MM.1S (cell line): Measurements from ENCODE around the gene ITPR1.
"Not testable (repeated sequence)": the region's sequence is repeated elsewhere in the genome, so short reads cannot be mapped to it uniquely, and the experiment has no call there.

Experiments
- DNase-seq: peaks from one replicate; pipeline ENCODE4 v3.0.0-alpha.2; 2015
- H2AFZ ChIP-seq: fragments of 300-600 bp; sonication (generic); 2 replicates; pipeline ENCODE4 v1.6.0; 2016; ENCODE audit warnings: antibody characterized with exemption, low read length
- H3F3A ChIP-seq: fragments of 300-600 bp; sonication (generic); 2 replicates; pipeline ENCODE4 v1.6.1; 2016; ENCODE audit warnings: mild to moderate bottlenecking, antibody characterized with exemption, low read length, moderate library complexity, mixed read lengths; ENCODE audit not compliant: insufficient read depth
- H3K27ac ChIP-seq: fragments of 300-600 bp; sonication (generic); 2 replicates; pipeline ENCODE4 v1.5.1; 2016; ENCODE audit warnings: mild to moderate bottlenecking, low read length
- H3K27me3 ChIP-seq: fragments of 300-600 bp; sonication (generic); replicated peaks from 2 replicates; pipeline ENCODE4 v1.6.0; 2016; ENCODE audit warnings: low read length; ENCODE audit not compliant: insufficient read depth
- H3K36me3 ChIP-seq: fragments of 300-600 bp; sonication (generic); replicated peaks from 2 replicates; pipeline ENCODE4 v1.6.1; 2016; ENCODE audit warnings: mild to moderate bottlenecking, low read length, mixed read lengths; ENCODE audit not compliant: insufficient read depth
- H3K4me1 ChIP-seq: fragments of 300-600 bp; sonication (generic); 2 replicates; pipeline ENCODE4 v1.6.1; 2016; ENCODE audit warnings: low read length, mixed read lengths
- H3K4me2 ChIP-seq: fragments of 300-600 bp; sonication (generic); 2 replicates; pipeline ENCODE4 v1.6.0; 2016; ENCODE audit warnings: low read depth, low read length
- H3K4me3 ChIP-seq: fragments of 300-600 bp; sonication (generic); 2 replicates; pipeline ENCODE4 v1.5.1; 2016; ENCODE audit warnings: low read length, mixed read lengths
- H3K79me2 ChIP-seq: fragments of 300-600 bp; sonication (generic); 2 replicates; pipeline ENCODE4 v1.6.1; 2016; ENCODE audit warnings: mixed run types, low read length, mixed read lengths
- H3K9ac ChIP-seq: fragments of 300-600 bp; sonication (generic); 2 replicates; pipeline ENCODE4 v1.6.1; 2016; ENCODE audit warnings: low read length, mixed read lengths
- H3K9me2 ChIP-seq: fragments of 300-600 bp; sonication (generic); replicated peaks from 2 replicates; pipeline ENCODE4 v1.6.1; 2016; ENCODE audit warnings: mild to moderate bottlenecking, low read length, mixed read lengths; ENCODE audit not compliant: insufficient read depth
- H3K9me3 ChIP-seq: fragments of 300-600 bp; sonication (generic); replicated peaks from 2 replicates; pipeline ENCODE4 v1.6.1; 2016; ENCODE audit warnings: mild to moderate bottlenecking, low read length, mixed read lengths; ENCODE audit not compliant: insufficient read depth
- H4K20me1 ChIP-seq: fragments of 300-600 bp; sonication (generic); 2 replicates; pipeline ENCODE4 v1.6.1; 2016; ENCODE audit warnings: mild to moderate bottlenecking, low read length, moderate library complexity, mixed read lengths; ENCODE audit not compliant: insufficient read depth
- EZH2 ChIP-seq: fragments of 300-600 bp; sonication (generic); optimal IDR thresholded peaks from 2 replicates; pipeline ENCODE3; 2017; ENCODE audit warnings: low read depth, mild to moderate bottlenecking, antibody characterized with exemption, low read length, mixed read lengths
- EZH2phosphoT487 ChIP-seq: fragments of 300-600 bp; sonication (generic); IDR thresholded peaks from 2 replicates; pipeline ENCODE4 v1.6.1; 2018; ENCODE audit warnings: antibody characterized with exemption, low read length
- TF ChIP-seq, protein P1 (sequence below): fragments of 300-600 bp; sonication (generic); IDR thresholded peaks from 2 replicates; pipeline ENCODE4 v1.5.1; 2016; ENCODE audit warnings: antibody characterized with exemption, low read length, mixed read lengths

Gene ITPR1

DNA sequence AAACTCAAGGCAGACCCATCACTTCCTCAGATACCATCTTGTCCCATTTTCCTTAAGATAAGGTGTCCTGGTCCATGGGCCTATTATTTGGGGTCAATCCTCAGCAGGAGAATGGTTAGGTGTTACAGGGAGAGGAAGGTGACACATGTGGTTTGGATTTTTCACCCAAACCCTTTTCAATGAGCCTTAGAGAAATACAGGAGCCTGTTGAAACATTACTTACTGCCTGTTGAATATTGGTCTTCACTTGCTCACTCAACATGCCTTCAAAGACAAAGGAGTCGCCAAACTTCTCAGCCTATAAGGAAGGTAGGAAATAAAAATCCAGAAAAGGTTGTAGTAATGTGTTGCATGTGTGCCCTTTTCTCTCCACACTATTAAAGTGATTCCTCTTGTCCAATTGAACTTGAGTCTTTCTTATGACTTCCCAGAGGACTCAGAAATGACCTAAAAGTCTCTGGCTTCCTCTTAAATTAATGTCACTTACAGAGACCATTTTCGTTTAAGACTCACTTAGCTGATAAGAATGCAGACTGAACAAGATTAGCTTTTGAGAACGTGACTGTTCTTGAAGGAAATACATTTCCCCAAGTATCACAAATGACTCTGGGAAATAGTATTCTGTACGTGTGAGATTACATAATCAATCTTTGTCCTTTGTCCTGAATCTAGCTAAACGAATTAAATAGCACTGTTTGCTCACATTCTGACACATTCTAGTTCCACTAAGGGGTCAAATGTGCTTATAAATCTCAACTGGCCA, 43.9 kb upstream of the ITPR1 start:
- Histone ChIP-seq H3K9me2 (no peaks in the 10 kb centered on the region), H3K4me2 (no peak overlapping the region), H2AFZ (no peak overlapping the region), H3K79me2 (no peaks in the 10 kb centered on the region), H3F3A (no peaks in the 10 kb centered on the region), H3K27ac (no peak overlapping the region), H3K4me3 (no peak overlapping the region), H3K27me3 (no peaks in the 10 kb centered on the region), H3K9me3 (no peaks in the 10 kb centered on the region), H3K36me3 (no peaks in the 10 kb centered on the region), H3K4me1 (no peaks in the 10 kb centered on the region), H3K9ac (no peak overlapping the region), H4K20me1 (no peaks in the 10 kb centered on the region)
- no peak for TF ChIP-seq EZH2
- no peak for TF ChIP-seq EZH2phosphoT487
- TF ChIP-seq, protein P1, sequence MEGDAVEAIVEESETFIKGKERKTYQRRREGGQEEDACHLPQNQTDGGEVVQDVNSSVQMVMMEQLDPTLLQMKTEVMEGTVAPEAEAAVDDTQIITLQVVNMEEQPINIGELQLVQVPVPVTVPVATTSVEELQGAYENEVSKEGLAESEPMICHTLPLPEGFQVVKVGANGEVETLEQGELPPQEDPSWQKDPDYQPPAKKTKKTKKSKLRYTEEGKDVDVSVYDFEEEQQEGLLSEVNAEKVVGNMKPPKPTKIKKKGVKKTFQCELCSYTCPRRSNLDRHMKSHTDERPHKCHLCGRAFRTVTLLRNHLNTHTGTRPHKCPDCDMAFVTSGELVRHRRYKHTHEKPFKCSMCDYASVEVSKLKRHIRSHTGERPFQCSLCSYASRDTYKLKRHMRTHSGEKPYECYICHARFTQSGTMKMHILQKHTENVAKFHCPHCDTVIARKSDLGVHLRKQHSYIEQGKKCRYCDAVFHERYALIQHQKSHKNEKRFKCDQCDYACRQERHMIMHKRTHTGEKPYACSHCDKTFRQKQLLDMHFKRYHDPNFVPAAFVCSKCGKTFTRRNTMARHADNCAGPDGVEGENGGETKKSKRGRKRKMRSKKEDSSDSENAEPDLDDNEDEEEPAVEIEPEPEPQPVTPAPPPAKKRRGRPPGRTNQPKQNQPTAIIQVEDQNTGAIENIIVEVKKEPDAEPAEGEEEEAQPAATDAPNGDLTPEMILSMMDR, result no peak
- DNase-seq, result no peak

DNA sequence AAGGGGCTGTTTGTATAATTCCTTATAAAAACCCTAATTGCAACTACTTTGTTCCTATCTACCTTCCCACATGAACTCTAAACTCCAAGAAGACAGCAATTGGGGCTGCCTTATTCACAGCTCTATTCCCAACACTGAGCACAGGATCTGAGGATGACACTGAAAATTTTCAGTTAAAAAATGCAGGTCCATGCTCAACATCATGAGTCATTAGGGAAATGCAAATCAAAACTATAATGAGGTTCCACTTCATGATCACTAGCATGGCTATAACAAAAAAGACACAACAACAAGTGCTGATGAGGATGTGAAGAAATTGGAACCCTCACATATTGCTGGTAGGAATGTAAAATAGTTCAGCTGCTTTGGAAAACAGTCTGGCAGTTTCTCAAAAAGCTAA, 39.0 kb upstream of the ITPR1 start:
- TF ChIP-seq EZH2 (no peak), EZH2phosphoT487 (no peak)
- TF ChIP-seq, protein P1, result no peak
- Histone ChIP-seq H3K27me3 (no peaks in the 10 kb centered on the region), H3K27ac (no peak overlapping the region), H2AFZ (no peak overlapping the region), H3K9ac (no peak overlapping the region), H3K36me3 (no peaks in the 10 kb centered on the region), H3F3A (no peaks in the 10 kb centered on the region), H3K9me2 (no peaks in the 10 kb centered on the region), H3K4me1 (no peaks in the 10 kb centered on the region), H3K9me3 (no peaks in the 10 kb centered on the region), H3K4me3 (no peak overlapping the region), H4K20me1 (no peaks in the 10 kb centered on the region), H3K4me2 (no peak overlapping the region), H3K79me2 (no peaks in the 10 kb centered on the region)
- no peak for DNase-seq

DNA sequence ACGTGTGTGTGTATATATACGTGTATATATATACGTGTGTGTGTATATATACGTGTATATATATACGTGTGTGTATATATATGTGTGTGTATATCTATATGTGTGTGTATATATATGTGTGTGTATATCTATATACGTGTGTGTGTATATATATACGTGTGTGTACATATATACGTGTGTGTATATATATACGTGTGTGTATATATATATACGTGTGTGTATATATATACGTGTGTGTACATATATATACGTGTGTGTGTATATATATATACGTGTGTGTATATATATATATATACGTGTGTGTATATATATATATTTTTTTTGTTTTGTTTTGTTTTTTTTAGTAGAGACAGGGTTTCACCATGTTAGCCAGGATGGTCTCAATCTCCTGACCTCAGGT, 36.4 kb upstream of the ITPR1 start:
- not testable (repeated sequence) for H3K36me3 ChIP-seq, H3K4me3 ChIP-seq, H3K27ac ChIP-seq, H3K79me2 ChIP-seq, H3K4me1 ChIP-seq, H3K9me2 ChIP-seq, DNase-seq, H2AFZ ChIP-seq, H3K4me2 ChIP-seq, H4K20me1 ChIP-seq, H3F3A ChIP-seq, H3K27me3 ChIP-seq, H3K9me3 ChIP-seq, H3K9ac ChIP-seq

DNA sequence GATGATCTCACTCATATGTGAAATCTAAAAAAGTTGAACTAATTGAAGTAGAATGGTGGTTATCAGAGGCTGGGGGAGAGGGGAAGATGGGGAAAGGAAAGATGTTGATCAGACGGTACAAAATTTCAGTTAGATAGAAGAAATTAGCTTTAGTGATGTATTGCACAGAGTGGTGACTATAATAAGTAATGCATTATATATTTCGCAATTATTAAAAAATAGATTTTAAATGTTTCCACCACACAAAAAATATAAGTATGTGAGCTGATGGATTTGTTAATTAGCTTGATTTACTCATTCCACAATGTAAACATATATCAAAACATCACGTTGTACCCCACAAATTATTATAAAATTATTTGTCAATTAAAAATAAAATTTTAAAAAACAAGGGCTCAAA, 34.2 kb upstream of the ITPR1 start:
- no peak overlapping the region for H3K4me3 ChIP-seq
- H3F3A ChIP-seq, result no peaks in the 10 kb centered on the region
- no peaks in the 10 kb centered on the region for H3K36me3 ChIP-seq
- H3K79me2 ChIP-seq, result no peaks in the 10 kb centered on the region
- no peaks in the 10 kb centered on the region for H3K4me1 ChIP-seq
- H3K9me3 ChIP-seq, result no peaks in the 10 kb centered on the region
- no peak overlapping the region for H3K27ac ChIP-seq
- H4K20me1 ChIP-seq, result no peaks in the 10 kb centered on the region
- TF ChIP-seq EZH2, result no peak
- TF ChIP-seq EZH2phosphoT487, result no peak
- TF ChIP-seq, protein P1, result no peak
- H3K4me2 ChIP-seq, result no peak overlapping the region
- H3K27me3 ChIP-seq, result no peaks in the 10 kb centered on the region
- no peak for DNase-seq
- no peak overlapping the region for H3K9ac ChIP-seq
- H3K9me2 ChIP-seq, result no peaks in the 10 kb centered on the region
- no peak overlapping the region for H2AFZ ChIP-seq
